ENCODE results near the gene SLC44A4.

GRCh38 chr6:31834367-31835250 lies 44.2 kb downstream of the SLC44A4 start:
- TF ChIP-seq GABPA (tag; conservative IDR thresholded peaks at IDR 0.05; ENCODE audit: low read depth) (no peak), XRCC3 (IDR thresholded peaks at IDR 0.05) (no peak), PATZ1 (CRISPR knock-in tag; IDR thresholded peaks at IDR 0.05; ENCODE audit: borderline replicate concordance) (no peak; the same call in none of the 2 replicates), PHF8 (IDR thresholded peaks at IDR 0.05; ENCODE audit: borderline replicate concordance, low read length) (peak; percentile 100), ZBTB33 (CRISPR knock-in tag; IDR thresholded peaks at IDR 0.05) (0 out of 2 replicates have a peak, but pooled peaks have one; percentile 3), MED1 (CRISPR knock-in tag; IDR thresholded peaks at IDR 0.05; ENCODE audit: borderline replicate concordance) (no peak; the same call in 1 of the 2 replicates)
- TF ChIP-seq, protein P1, sequence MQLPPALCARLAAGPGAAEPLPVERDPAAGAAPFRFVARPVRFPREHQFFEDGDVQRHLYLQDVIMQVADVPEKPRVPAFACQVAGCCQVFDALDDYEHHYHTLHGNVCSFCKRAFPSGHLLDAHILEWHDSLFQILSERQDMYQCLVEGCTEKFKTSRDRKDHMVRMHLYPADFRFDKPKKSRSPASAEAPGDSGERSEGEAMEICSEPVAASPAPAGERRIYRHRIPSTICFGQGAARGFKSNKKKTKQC (CRISPR knock-in tag; IDR thresholded peaks at IDR 0.05) = peak; percentile 97
